Lower leg skin (tissue), 4 donors: ENCODE data around the gene FBXL13. TPM values are rescaled to one million over a fixed set of nuclear protein-coding genes. Genes with fewer than 3 reads are reported as not detected.

ENCODE experiments used
- DNase-seq, 2 donors: peaks; one replicate each; pipeline ENCODE4 v3.0.0-alpha.2; 2019; ENCODE audit warnings: low spot score in 2 of 2
- H3K4me3 ChIP-seq: fragments of 200-600 bp; sonication (generic); 2 replicates; pipeline ENCODE4 v1.5.1; 2017; ENCODE audit warnings: mild to moderate bottlenecking, low read depth; ENCODE audit not compliant: poor library complexity, severe bottlenecking
- POLR2A ChIP-seq, 2 donors: fragments of 450-650 bp; IDR thresholded peaks; one replicate each; pipeline ENCODE4 v1.6.1; 2016 to 2017; ENCODE audit warnings: antibody characterized with exemption in 2 of 2, mild to moderate bottlenecking in 1 of 2, moderate library complexity in 1 of 2
- WGBS, 2 donors: methylation state at CpG; one replicate each; pipeline ENCODE4 v1.1.5; 2018; 5-methylcytosine and 5-hydroxymethylcytosine counted together
- intact Hi-C: fragments of 100-400 bp; cut with DNase I; formaldehyde crosslinking; loops from one replicate; pipeline ENCODE4 v1.15.0; 2023; ENCODE audit warnings: low total_unique reads
- total RNA-seq, 4 donors: library from RNA; depleted of rRNA; stranded (reverse); fragments of >200 nt; gene quantifications; one replicate each; pipeline ENCODE4 v1.1.0, GENCODE V29; 2016
- TF ChIP-seq, protein P1 (sequence below), 3 donors: fragments of 450-650 bp; IDR thresholded peaks; one replicate each; pipeline ENCODE4 v1.5.1; 2016; ENCODE audit warnings: antibody characterized with exemption in 3 of 3, mild to moderate bottlenecking in 3 of 3, moderate library complexity in 2 of 3

The FBXL13 gene
- total RNA-seq, 4 donors from 2014 or later, result 0.78 to 1.5 (median 1.1) TPM; not detected in 1

DNA sequence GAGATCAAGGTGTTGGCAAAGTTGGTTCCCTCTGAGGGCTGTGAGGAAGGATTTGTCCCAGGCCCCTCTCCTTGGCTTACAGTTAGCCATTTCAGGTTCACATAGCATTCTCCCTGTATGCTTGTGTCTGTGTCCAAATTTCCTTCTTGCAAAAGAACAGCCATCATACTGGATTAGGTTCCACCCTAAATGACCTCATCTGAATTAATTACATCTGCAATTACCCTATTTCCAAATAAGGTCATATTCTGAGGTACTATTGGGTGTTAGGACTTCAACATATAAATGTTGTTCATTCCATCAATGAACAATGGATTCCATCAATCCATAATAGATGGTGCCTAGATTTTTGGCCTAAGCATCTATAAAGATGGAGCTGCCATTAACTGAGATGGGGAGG lies 178.0 kb downstream of the FBXL13 start:
- intact Hi-C loops, result no loop called here
- H3K4me3 ChIP-seq, result no peak overlapping the region
- no peak for TF ChIP-seq POLR2A (IDR thresholded peaks at IDR 0.05)
- TF ChIP-seq, protein P1, sequence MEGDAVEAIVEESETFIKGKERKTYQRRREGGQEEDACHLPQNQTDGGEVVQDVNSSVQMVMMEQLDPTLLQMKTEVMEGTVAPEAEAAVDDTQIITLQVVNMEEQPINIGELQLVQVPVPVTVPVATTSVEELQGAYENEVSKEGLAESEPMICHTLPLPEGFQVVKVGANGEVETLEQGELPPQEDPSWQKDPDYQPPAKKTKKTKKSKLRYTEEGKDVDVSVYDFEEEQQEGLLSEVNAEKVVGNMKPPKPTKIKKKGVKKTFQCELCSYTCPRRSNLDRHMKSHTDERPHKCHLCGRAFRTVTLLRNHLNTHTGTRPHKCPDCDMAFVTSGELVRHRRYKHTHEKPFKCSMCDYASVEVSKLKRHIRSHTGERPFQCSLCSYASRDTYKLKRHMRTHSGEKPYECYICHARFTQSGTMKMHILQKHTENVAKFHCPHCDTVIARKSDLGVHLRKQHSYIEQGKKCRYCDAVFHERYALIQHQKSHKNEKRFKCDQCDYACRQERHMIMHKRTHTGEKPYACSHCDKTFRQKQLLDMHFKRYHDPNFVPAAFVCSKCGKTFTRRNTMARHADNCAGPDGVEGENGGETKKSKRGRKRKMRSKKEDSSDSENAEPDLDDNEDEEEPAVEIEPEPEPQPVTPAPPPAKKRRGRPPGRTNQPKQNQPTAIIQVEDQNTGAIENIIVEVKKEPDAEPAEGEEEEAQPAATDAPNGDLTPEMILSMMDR (IDR thresholded peaks at IDR 0.05), result no peak
- no peak for DNase-seq

DNA sequence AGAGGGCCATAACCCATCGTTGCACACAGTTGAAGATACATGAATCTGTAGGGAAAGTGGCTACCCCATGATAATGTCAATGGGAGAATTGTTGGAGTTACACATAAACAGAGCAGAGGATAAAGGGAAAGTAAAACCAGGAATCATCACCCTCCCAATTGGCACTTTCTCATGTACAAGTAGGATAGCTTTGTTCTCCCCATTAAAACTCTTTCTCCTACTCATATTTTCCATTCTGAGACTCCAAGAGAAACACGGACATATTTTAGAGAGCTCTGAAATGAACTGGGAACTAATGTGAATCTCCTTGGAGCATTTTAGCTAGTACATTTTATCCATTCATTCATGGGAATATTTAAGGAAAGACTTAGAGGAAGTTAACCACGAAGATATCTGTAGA lies 179.0 kb downstream of the FBXL13 start:
- H3K4me3 ChIP-seq, result no peak overlapping the region
- DNase-seq, result no peak
- intact Hi-C loops, result no loop called here
- 30 to 41% methylated on average over 3 of the region's 3 CpGs for WGBS, 2 donors
- TF ChIP-seq, protein P1 (IDR thresholded peaks at IDR 0.05), result no peak
- no peak for TF ChIP-seq POLR2A (IDR thresholded peaks at IDR 0.05)

DNA sequence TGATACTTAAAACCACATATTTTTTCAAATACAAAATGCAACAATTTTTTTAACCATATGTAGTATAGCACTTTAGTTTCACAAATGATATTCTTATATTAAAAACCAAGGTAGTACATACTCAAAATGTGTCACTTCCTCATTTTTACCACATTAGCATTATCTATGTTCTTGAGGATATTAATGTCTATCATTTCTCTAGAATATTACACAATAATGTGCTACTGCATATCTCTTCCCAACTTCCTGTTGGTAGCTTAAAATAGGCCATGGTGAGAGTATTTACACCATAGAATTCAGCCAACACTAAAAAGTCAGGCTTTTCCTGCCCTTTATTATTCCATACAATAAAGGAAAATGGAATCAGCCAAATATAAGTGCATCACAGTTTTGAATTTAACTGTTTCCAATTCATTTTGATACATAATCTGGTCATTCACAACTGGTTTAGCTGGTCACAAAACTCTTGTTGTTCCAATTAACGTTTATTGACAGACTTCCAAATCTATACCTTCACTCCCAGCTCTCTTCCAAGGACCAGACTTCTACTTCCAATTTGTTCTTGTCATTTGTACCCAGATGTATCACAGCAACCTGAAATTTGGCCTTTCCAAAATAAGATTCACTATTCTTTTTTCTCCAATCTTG lies 181.8 kb downstream of the FBXL13 start:
- no peak overlapping the region for H3K4me3 ChIP-seq
- 55 to 72% methylated on average over 1 of the region's 1 CpG for WGBS, 2 donors
- intact Hi-C loops, result no loop called here
- TF ChIP-seq, protein P1 (IDR thresholded peaks at IDR 0.05), result no peak
- no peak for TF ChIP-seq POLR2A (IDR thresholded peaks at IDR 0.05)
- DNase-seq, result no peak

DNA sequence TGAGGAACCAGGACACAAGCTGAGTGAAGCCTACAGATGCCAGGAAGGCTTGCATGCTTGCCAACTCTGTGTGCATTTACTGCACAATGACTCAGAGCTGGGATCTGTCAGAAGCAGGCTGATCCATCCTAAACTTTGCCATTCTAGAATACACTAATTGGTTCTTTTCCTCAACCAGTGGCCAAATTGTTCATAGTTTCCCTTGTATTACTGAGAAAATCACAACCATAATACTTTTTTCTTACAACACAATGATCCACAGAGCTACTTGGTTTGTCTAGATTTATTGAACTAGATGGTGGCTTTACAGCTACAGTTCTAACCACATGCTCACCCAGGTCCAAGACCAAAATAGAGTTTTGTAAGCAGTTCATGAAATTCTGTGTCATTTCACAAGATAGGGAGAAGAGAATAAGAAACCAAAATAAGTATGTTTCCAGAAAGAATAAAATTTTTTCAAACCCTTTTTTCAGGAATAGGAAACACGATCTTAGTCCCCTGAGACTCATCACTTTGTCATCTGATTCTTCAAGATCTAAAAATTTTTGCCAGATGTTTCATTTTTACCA lies 182.8 kb downstream of the FBXL13 start:
- peak in 1 of 2 donors; percentile 39 for DNase-seq
- intact Hi-C loops, result no loop called here
- no peak overlapping the region for H3K4me3 ChIP-seq
- TF ChIP-seq, protein P1 (IDR thresholded peaks at IDR 0.05), result no peak
- no peak for TF ChIP-seq POLR2A (IDR thresholded peaks at IDR 0.05)
- 36 to 49% methylated on average over 1 of the region's 1 CpG for WGBS, 2 donors

DNA sequence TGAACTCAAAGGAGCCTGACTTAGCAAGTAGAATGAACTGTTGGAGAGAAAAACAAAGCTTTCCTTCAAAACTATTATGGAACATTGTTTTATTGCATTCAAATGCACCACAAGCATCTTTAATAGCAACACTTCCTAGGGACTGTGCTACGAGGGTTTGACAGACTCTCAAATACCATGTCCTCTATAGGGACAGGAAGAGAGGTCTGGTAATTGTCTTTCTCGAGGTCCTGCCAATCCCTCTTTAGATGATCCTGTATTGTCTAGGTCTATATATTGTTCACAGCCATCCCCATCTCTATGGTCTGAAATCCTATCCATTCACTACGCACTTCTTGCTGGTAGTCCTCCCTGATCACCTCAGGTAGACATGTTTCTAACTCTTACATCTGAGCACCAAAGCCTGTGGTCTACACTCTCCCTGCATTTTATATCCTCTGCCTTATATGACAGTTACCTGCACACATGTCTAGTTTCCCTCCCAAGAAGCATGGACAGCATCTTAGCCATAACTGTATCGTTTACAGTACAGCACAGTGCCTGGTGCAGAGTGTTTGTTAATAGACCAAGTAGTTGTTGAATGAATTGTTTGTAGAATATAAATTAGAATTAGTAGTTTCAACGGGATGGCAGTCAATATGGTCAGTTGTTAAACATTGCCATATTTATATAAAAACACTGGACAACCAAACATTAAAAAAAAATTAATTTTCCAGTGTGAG lies 183.5 kb downstream of the FBXL13 start:
- no peak overlapping the region for H3K4me3 ChIP-seq
- no peak for DNase-seq
- TF ChIP-seq, protein P1 (IDR thresholded peaks at IDR 0.05), result no peak
- TF ChIP-seq POLR2A (IDR thresholded peaks at IDR 0.05), result no peak
- intact Hi-C loops, result no loop called here
- WGBS, 2 donors, result 72 to 75% methylated on average over 5 of the region's 5 CpGs
